HG03378 (cell line): Measurements from ENCODE around the gene PSME2.

Source experiments
- ATAC-seq: cut with Tn5 transposase; IDR thresholded peaks from one replicate; pipeline ENCODE4 v1.9.1; 2021; ENCODE audit warnings: mild to moderate bottlenecking, moderate library complexity; ENCODE audit not compliant: unreplicated experiment

Gene PSME2

DNA sequence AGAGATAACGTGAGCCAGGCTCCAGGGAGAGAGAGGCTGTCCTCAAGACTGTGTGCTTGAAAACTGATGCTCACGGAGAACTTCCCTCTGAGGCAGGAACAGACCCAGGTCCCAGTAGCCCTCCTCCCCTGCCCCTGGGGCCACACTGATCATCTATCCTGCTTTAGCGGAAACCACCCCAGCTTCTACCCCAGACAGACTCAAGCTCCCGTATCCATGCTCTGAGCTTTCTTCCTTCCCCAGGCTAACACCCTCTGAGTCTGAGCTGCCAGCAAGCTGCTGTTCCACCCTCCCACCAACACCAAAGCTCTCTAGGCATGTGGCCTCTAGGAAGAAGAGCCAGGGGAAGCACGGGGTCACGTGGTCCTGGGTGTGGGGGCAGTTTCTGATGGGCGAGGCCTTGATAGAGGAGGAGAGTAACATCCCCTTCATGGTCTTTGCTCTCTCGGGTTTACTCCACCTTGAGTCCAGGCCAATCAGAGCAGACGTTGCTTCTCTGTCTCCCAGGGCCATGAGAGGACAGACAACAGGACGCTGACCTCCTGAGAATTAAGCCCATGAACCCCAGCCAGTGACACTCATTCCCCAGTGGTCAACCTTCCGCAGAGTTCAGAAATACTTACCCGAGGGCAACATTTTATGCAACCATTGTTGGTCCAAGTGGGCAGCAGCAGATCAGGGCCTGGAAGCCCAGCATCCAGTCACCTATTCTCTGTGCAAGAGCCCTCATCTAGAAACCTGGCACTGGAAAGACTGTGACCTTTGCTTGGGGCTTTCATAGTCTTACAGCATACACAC, 50.9 kb downstream of the PSME2 start:
- peak; percentile 75 for ATAC-seq

- no peak for ATAC-seq
Observed at GRCh38 chr14:24094841-24095270, 51.6 kb downstream of the PSME2 start.

- no peak for ATAC-seq
Observed at GRCh38 chr14:24093901-24094840, 52.2 kb downstream of the PSME2 start, which contains the start of gene PCK2. Gene PCK2, plus strand, starts transcription at chr14:24094311. Its CDS starts 95 bp downstream, at chr14:24094406.
